Transverse colon (tissue), 4 donors: Measurements from ENCODE around the gene IRF5.

Source experiments
- EP300 ChIP-seq: sonication (generic); formaldehyde crosslinking; IDR thresholded peaks from one replicate; pipeline ENCODE4 v1.6.1; 2017; ENCODE audit warnings: antibody characterized with exemption, low read depth
- POLR2A ChIP-seq: fragments of 450-650 bp; IDR thresholded peaks from one replicate; pipeline ENCODE4 v1.6.1; 2016; ENCODE audit warnings: antibody characterized with exemption, mild to moderate bottlenecking, moderate library complexity
- POLR2AphosphoS5 ChIP-seq, 3 donors: sonication (generic); formaldehyde crosslinking; IDR thresholded peaks; one replicate each; pipeline ENCODE4 v1.6.1; 2016; ENCODE audit warnings: antibody characterized with exemption in 3 of 3
- TF ChIP-seq, protein P1 (sequence below), 5 experiments: fragments of 200-600 bp in 3 of 5; fragments of 450-650 bp in 2 of 5; sonication (generic) in 3 of 5; IDR thresholded peaks; 1 replicate in 2 of 5; 2 replicates in 3 of 5; pipeline ENCODE4 v1.5.1; 2016 to 2017; ENCODE audit warnings: antibody characterized with exemption in 5 of 5, inconsistent platforms in 3 of 5, mild to moderate bottlenecking in 2 of 5, moderate library complexity in 1 of 5

DNA sequence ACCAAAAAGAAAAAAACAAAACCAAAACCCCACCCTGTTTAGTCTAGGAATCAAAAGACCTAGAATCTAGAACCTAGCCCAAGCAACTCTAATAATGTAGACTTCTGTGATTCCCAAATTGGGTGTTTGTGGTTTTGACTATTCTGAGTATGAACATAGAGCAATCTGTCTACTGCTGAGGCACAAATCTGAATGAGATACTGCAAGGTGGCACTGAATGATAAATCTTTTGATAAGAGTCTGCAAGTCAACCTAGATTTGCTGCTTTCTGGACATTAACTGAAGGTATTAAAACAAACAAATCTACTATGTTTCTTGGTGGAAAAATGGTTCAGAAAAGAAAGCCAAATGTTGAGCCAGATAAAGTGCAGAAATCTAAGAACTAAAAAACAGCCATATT lies 50.6 kb downstream of the IRF5 start:
- TF ChIP-seq EP300: no peak
- no peak for TF ChIP-seq POLR2AphosphoS5 (IDR thresholded peaks at IDR 0.05)
- TF ChIP-seq, protein P1, sequence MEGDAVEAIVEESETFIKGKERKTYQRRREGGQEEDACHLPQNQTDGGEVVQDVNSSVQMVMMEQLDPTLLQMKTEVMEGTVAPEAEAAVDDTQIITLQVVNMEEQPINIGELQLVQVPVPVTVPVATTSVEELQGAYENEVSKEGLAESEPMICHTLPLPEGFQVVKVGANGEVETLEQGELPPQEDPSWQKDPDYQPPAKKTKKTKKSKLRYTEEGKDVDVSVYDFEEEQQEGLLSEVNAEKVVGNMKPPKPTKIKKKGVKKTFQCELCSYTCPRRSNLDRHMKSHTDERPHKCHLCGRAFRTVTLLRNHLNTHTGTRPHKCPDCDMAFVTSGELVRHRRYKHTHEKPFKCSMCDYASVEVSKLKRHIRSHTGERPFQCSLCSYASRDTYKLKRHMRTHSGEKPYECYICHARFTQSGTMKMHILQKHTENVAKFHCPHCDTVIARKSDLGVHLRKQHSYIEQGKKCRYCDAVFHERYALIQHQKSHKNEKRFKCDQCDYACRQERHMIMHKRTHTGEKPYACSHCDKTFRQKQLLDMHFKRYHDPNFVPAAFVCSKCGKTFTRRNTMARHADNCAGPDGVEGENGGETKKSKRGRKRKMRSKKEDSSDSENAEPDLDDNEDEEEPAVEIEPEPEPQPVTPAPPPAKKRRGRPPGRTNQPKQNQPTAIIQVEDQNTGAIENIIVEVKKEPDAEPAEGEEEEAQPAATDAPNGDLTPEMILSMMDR (IDR thresholded peaks at IDR 0.05): no peak
- TF ChIP-seq POLR2A: no peak
